ENCODE results near the gene KCTD17.

KCTD17 gene

GRCh38 chr22:37050913-37051312 lies 629 bp upstream of the KCTD17 start:
- TF ChIP-seq CTCF (IDR thresholded peaks at IDR 0.05; ENCODE audit: borderline replicate concordance, extremely low read depth, low read length, poor library complexity, severe bottlenecking): no peak
- no peak for TF ChIP-seq EZH2 (IDR thresholded peaks at IDR 0.05; ENCODE audit: borderline replicate concordance, low read depth, low read length, severe bottlenecking)
- Histone ChIP-seq H3K36me3 (ENCODE audit: insufficient read depth, low read length) (peaks cover 28% of the 10 kb centered on the region), H3K4me1 (ENCODE audit: insufficient read depth, low read length) (peaks cover 29% of the 10 kb centered on the region), H3K27me3 (ENCODE audit: insufficient read depth, low read length, poor library complexity) (no peaks in the 10 kb centered on the region), H3K79me2 (ENCODE audit: insufficient read depth, low read length) (peaks cover 5% of the 10 kb centered on the region; the same call in 1 of the 2 replicates), H3K4me3 (ENCODE audit: low read depth in 1 of 2, low read length in 2 of 2) (peak overlapping the region in 1 of 2 experiments; percentile 93; a peak in 2 of 4 replicates), H2AFZ (ENCODE audit: low read depth, low read length) (peak overlapping the region; percentile 10), H3K9ac (ENCODE audit: low read depth, low read length) (no peak overlapping the region), H4K20me1 (ENCODE audit: insufficient read depth, low read length) (no peaks in the 10 kb centered on the region; the same call in 1 of the 2 replicates), H3K9me3 (ENCODE audit: insufficient read depth, low read length, severe bottlenecking) (no peaks in the 10 kb centered on the region), H3K27ac (ENCODE audit: low read length) (no peak overlapping the region), H3K4me2 (ENCODE audit: insufficient read depth, low read length) (peak overlapping the region; percentile 97)
- DNase-seq (no peak), ATAC-seq (ENCODE audit: insufficient read depth, low read depth) (no peak)

DNA sequence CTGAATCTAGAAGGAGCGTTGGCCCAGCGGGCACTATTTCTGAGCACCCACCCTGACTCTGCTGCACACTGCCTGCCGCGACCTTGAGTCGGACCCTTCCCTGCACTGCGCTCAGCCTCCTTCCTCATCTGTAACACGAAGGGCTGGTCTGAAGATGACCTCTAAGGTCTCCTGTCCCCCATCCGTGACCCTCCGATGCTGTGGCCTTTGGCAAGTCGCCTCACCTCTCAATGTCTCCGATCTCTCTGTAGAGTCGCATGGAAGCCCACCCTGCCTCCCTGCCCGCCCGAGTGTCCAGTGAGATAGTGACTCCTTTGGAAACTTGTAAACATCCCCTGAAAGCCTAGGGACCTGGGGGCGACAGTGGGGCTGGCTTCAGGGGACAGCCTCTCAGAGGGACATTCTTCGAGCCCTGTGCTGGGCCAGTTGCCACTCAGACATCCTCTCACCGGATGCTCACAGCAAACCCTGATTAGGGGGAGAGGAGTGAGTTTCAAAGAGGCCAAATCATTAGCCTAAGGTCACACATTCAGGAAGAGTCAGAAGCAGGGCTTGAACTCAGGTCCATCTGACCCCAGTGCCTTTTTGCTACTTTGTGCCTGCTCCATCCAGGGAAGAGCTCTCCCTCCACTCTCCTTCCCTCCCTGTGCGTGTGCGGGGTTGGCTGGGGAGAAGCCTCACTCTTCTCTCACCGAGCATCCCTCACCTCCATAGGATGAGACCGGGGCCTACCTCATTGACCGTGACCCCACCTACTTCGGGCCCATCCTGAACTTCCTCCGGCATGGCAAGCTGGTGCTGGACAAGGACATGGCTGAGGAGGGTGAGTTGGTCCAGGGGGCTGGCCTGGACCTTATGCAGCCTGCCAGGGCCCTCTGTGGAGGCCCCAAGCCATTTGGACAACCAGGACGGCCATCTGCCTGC lies 1.1 kb downstream of the KCTD17 start:
- Histone ChIP-seq H3K36me3 (ENCODE audit: insufficient read depth, low read length) (peaks cover 45% of the 10 kb centered on the region), H3K79me2 (ENCODE audit: insufficient read depth, low read length) (peaks cover 5% of the 10 kb centered on the region; the same call in 1 of the 2 replicates), H3K27ac (ENCODE audit: low read length) (no peak overlapping the region), H3K9ac (ENCODE audit: low read depth, low read length) (peak overlapping the region; percentile 88), H3K9me3 (ENCODE audit: insufficient read depth, low read length, severe bottlenecking) (no peaks in the 10 kb centered on the region), H3K4me2 (ENCODE audit: insufficient read depth, low read length) (peak overlapping the region; percentile 97), H3K4me1 (ENCODE audit: insufficient read depth, low read length) (peaks cover 29% of the 10 kb centered on the region), H4K20me1 (ENCODE audit: insufficient read depth, low read length) (peaks cover 1% of the 10 kb centered on the region), H2AFZ (ENCODE audit: low read depth, low read length) (peak overlapping the region; percentile 94), H3K27me3 (ENCODE audit: insufficient read depth, low read length, poor library complexity) (no peaks in the 10 kb centered on the region), H3K4me3 (ENCODE audit: low read depth in 1 of 2, low read length in 2 of 2) (peak overlapping the region; percentile 85 to 93; a peak in 3 of 4 replicates)
- TF ChIP-seq CTCF (IDR thresholded peaks at IDR 0.05; ENCODE audit: borderline replicate concordance, extremely low read depth, low read length, poor library complexity, severe bottlenecking) (no peak), EZH2 (IDR thresholded peaks at IDR 0.05; ENCODE audit: borderline replicate concordance, low read depth, low read length, severe bottlenecking) (no peak)
- ATAC-seq (ENCODE audit: insufficient read depth, low read depth) (no peak), DNase-seq (no peak)

GRCh38 chr22:37053310-37054055 lies 1.9 kb downstream of the KCTD17 start:
- H3K4me3 ChIP-seq (ENCODE audit: low read depth in 1 of 2, low read length in 2 of 2): no peak overlapping the region
- H3K4me2 ChIP-seq (ENCODE audit: insufficient read depth, low read length): peak overlapping the region; percentile 97
- no peaks in the 10 kb centered on the region for H3K27me3 ChIP-seq (ENCODE audit: insufficient read depth, low read length, poor library complexity)
- peaks cover 5% of the 10 kb centered on the region; the same call in 1 of the 2 replicates for H3K79me2 ChIP-seq (ENCODE audit: insufficient read depth, low read length)
- H3K4me1 ChIP-seq (ENCODE audit: insufficient read depth, low read length): peaks cover 29% of the 10 kb centered on the region
- no peak overlapping the region for H2AFZ ChIP-seq (ENCODE audit: low read depth, low read length)
- TF ChIP-seq CTCF (IDR thresholded peaks at IDR 0.05; ENCODE audit: borderline replicate concordance, extremely low read depth, low read length, poor library complexity, severe bottlenecking) (no peak), EZH2 (IDR thresholded peaks at IDR 0.05; ENCODE audit: borderline replicate concordance, low read depth, low read length, severe bottlenecking) (no peak)
- H3K27ac ChIP-seq (ENCODE audit: low read length): no peak overlapping the region
- no peak overlapping the region for H3K9ac ChIP-seq (ENCODE audit: low read depth, low read length)
- H3K9me3 ChIP-seq (ENCODE audit: insufficient read depth, low read length, severe bottlenecking): no peaks in the 10 kb centered on the region
- peaks cover 5% of the 10 kb centered on the region for H4K20me1 ChIP-seq (ENCODE audit: insufficient read depth, low read length)
- no peak for DNase-seq
- H3K36me3 ChIP-seq (ENCODE audit: insufficient read depth, low read length): peaks cover 53% of the 10 kb centered on the region
- no peak for ATAC-seq (ENCODE audit: insufficient read depth, low read depth)
